AG10803 (cell line): Measurements from ENCODE around the gene BAIAP3.

Source experiments
- DNase-seq: peaks from one replicate; pipeline ENCODE4 v3.0.0; 2010; ENCODE audit warnings: low read depth
- H3K4me3 ChIP-seq: 2 replicates; pipeline ENCODE4 v1.5.1; 2011; ENCODE audit warnings: mild to moderate bottlenecking, low read length, control low read depth
- TF ChIP-seq, protein P1 (sequence below): conservative IDR thresholded peaks from 2 replicates; pipeline ENCODE4 v1.5.1; 2011; ENCODE audit warnings: mild to moderate bottlenecking, low read length, control low read depth, inconsistent platforms

BAIAP3 gene

GRCh38 chr16:1351215-1351581 lies 17.8 kb downstream of the BAIAP3 start:
- no peak for DNase-seq
- TF ChIP-seq, protein P1, sequence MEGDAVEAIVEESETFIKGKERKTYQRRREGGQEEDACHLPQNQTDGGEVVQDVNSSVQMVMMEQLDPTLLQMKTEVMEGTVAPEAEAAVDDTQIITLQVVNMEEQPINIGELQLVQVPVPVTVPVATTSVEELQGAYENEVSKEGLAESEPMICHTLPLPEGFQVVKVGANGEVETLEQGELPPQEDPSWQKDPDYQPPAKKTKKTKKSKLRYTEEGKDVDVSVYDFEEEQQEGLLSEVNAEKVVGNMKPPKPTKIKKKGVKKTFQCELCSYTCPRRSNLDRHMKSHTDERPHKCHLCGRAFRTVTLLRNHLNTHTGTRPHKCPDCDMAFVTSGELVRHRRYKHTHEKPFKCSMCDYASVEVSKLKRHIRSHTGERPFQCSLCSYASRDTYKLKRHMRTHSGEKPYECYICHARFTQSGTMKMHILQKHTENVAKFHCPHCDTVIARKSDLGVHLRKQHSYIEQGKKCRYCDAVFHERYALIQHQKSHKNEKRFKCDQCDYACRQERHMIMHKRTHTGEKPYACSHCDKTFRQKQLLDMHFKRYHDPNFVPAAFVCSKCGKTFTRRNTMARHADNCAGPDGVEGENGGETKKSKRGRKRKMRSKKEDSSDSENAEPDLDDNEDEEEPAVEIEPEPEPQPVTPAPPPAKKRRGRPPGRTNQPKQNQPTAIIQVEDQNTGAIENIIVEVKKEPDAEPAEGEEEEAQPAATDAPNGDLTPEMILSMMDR = no peak
- peak overlapping the region; percentile 87 for H3K4me3 ChIP-seq

- TF ChIP-seq, protein P1 = no peak
- peak; percentile 92 for DNase-seq
- H3K4me3 ChIP-seq = peak within 1 kb of the TSS; percentile 87
Observed at GRCh38 chr16:1351582-1352362, 18.3 kb downstream of the BAIAP3 start, which contains the start of the genes GNPTG and TSR3. GNPTG (plus strand) TSS chr16:1351931; CDS start chr16:1351966, 35 bp downstream. TSR3 (minus strand) TSS chr16:1351878; CDS start chr16:1351804, 74 bp downstream.

DNA sequence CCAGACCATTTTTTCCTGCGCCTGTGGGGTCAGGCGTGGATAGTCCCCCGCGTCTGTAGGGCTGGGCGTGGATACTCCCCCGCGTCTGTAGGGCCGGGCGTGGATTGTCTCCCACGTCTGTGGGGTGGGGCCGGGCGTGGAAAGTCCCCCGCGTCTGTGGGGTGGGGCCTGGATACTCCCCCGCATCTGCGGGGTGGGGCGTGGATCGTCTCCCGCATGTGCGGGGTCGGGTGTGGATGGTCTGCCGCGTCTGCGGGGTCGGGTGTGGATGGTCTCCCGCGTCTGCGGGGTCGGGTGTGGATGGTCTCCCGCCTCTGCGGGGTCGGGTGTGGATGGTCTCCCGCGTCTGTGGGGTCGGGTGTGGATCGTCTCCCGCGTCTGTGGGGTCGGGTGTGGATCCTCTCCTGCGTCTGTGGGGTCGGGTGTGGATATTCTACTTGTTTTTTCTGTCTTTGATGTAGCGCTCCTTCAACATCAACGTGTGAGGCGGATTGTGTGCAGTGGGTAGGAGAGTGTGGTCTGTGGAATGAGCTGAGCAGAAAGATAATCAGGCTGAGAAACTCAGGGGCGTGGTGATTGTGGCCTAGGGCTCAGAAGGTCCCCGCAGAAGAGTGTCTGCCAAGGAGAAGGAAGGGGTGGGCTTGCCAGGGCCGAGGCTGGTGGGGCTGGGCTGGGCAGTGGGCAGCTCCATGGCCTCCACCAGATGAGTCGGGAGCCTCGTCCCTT lies 21.5 kb downstream of the BAIAP3 start:
- DNase-seq = no peak
- no peak overlapping the region for H3K4me3 ChIP-seq
- TF ChIP-seq, protein P1 = no peak

DNA sequence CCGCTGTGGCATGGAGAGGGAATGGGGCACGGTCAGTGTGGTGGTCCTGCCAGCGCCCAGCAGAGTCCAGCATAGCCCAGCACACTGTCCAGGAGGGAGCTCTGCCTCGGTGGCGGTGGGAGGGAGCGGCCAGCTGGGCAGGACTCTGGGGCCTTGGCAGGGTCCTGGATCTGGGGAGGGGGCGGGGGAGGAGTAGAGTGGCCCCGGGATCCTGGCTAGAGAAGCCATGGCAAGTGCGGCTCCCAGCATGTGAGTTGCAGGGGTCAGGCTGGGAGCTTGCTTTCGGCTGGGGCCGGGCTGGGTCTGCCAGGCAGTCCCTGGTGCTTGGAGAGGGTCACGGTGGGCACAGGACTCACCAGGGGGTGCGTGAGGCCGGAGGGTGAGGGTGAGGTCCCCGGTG lies 22.1 kb downstream of the BAIAP3 start:
- TF ChIP-seq, protein P1 = no peak
- no peak for DNase-seq
- no peak overlapping the region for H3K4me3 ChIP-seq

DNA sequence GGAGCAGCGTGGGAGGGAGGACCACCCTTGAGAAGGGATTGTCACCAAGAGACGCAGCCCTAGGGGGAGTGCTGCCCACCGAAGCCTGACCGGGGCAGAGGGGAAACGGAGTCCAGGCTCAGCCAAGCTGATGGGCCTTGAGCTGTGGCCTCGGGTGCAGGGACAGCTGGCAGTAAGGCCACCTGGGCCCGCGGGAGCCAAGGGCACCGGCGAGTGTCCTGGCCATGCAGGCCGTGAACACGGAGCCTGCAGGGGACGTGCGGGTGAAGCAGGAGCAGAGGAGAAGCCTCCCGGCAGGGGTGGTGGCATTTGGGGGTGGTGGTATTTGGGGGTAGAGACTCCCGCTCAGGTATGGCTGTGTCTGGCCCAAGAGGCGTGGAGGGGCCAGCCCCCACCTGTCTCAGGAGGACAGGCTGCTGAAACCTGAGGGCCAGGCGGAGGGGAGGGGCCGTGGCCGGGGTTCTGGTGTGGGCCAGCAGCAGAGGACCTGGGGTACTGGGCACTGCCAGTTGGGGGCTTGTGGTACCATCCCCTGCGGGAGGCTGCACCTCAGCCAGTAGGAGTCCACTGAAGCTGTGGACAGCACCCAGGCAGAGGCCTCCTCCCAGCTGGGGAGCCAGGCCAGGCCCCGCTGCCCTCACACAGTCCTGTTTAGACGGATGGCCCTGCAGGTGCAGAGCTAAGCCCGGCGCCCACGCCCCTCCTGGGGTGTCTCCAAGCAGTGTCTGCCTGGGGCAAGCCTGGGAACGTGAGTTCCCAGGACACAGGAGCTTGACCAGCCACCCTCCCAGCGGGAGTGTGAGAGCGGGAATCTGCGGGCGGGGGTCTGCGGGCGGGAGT lies 22.8 kb downstream of the BAIAP3 start:
- H3K4me3 ChIP-seq = no peak overlapping the region
- DNase-seq = no peak
- TF ChIP-seq, protein P1 = no peak

DNA sequence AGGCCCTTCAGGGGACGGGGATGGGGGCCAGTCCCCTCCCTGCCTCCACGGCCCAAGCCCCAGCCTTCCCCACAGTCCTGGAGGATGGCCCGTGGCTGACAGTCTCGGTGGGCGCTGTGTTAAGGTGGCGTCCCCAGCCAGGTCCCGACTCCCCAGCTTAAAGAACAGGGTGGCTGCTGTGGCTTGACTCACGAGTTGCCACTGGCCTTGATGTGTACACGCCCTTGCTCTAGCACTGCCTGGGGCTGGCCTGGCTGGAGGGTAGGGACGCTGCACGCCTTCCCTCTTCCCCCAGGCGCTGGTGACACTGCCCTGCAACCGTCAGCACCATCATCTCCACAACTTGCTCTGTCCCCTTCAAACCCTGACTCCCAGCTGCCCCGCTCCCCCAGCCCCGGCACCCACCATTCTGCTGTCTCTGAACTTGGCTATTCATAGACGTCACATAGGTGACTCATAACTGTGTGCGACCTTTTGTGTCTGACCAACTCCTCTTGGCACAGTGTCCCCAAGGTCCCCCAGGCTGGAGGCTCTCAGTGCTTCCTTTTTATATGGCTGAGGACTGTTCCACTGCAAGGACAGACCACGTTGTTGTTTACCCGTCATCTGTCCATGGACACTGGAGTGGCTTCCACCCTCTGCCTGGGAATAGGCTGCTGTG lies 24.6 kb downstream of the BAIAP3 start:
- no peak overlapping the region for H3K4me3 ChIP-seq
- TF ChIP-seq, protein P1 = no peak
- no peak for DNase-seq
